ENCODE data around the gene NOVA1.
A peak's percentile ranks its signal among the peaks of the same experiment; 100 is the strongest.

The NOVA1 gene

GRCh38 chr14:26598672-26599131 lies 869 bp upstream of the NOVA1 start:
- DNase-seq (ENCODE audit: low read depth) = peak; percentile 35
- peak overlapping the region; percentile 73 for H3K4me3 ChIP-seq (ENCODE audit: control insufficient read depth, low read depth, low read length)
- TF ChIP-seq, protein P1, sequence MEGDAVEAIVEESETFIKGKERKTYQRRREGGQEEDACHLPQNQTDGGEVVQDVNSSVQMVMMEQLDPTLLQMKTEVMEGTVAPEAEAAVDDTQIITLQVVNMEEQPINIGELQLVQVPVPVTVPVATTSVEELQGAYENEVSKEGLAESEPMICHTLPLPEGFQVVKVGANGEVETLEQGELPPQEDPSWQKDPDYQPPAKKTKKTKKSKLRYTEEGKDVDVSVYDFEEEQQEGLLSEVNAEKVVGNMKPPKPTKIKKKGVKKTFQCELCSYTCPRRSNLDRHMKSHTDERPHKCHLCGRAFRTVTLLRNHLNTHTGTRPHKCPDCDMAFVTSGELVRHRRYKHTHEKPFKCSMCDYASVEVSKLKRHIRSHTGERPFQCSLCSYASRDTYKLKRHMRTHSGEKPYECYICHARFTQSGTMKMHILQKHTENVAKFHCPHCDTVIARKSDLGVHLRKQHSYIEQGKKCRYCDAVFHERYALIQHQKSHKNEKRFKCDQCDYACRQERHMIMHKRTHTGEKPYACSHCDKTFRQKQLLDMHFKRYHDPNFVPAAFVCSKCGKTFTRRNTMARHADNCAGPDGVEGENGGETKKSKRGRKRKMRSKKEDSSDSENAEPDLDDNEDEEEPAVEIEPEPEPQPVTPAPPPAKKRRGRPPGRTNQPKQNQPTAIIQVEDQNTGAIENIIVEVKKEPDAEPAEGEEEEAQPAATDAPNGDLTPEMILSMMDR (conservative IDR thresholded peaks at IDR 0.05; ENCODE audit: control insufficient read depth, insufficient read depth, low read depth, low read length) = no peak

- peak; percentile 94 for DNase-seq (ENCODE audit: low read depth)
- TF ChIP-seq, protein P1 (conservative IDR thresholded peaks at IDR 0.05; ENCODE audit: control insufficient read depth, insufficient read depth, low read depth, low read length) = no peak
- peak overlapping the region; percentile 87 for H3K4me3 ChIP-seq (ENCODE audit: control insufficient read depth, low read depth, low read length)
These were observed 343 bp upstream of the NOVA1 start for GRCh38 chr14:26598081-26598671.

GRCh38 chr14:26597071-26597588 lies 703 bp downstream of the NOVA1 start:
- TF ChIP-seq, protein P1 (conservative IDR thresholded peaks at IDR 0.05; ENCODE audit: control insufficient read depth, insufficient read depth, low read depth, low read length) = no peak
- H3K4me3 ChIP-seq (ENCODE audit: control insufficient read depth, low read depth, low read length) = peak overlapping the region; percentile 87

GRCh38 chr14:26596543-26597061 lies 1.2 kb downstream of the NOVA1 start:
- DNase-seq (ENCODE audit: low read depth) = peak; percentile 45
- H3K4me3 ChIP-seq (ENCODE audit: control insufficient read depth, low read depth, low read length) = peak overlapping the region; percentile 87
- TF ChIP-seq, protein P1 (conservative IDR thresholded peaks at IDR 0.05; ENCODE audit: control insufficient read depth, insufficient read depth, low read depth, low read length) = no peak

More at GRCh38 chr14:26597071-26597588, 703 bp downstream of the NOVA1 start:
- peak; percentile 18 for DNase-seq (ENCODE audit: low read depth)

GRCh38 chr14:26595926-26596542 lies 1.8 kb downstream of the NOVA1 start:
- DNase-seq (ENCODE audit: low read depth) = peak; percentile 48
- TF ChIP-seq, protein P1 (conservative IDR thresholded peaks at IDR 0.05; ENCODE audit: control insufficient read depth, insufficient read depth, low read depth, low read length) = no peak
- H3K4me3 ChIP-seq (ENCODE audit: control insufficient read depth, low read depth, low read length) = peak overlapping the region; percentile 87

DNA sequence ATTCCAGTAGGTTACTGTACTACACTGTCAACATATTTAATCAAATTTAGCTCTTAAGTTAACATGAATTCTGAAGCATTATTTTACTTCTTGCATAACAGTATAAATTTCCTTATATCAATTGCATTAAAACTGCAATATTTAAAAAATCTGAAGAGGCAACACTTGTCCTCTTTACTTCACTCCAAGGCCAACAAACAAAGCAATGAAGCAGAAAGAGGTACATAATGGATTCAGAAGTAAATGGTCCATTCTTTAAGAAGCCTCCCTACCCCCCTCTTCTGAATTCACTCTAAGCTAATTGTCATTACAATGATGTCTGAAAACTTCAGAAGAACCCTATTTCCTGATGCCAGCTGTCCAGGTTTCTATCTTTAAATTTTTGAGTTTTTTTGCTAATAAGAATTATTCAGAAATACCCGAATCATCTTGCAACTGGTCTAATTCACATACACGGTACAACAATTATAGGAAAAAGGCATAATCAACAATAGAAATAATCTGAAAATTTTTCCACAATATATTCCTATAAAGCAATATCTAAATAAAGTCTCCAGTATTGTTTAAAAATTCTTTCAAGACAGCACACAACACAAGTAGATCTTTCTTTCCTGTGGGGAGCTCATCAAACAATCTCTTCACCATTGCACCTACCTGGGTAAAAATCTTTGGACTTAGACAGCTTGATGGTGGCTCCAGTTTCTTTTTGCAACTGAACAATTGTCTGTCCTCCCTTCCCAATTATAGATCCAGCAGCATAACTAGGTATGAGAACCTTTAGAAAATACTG lies 2.9 kb downstream of the NOVA1 start:
- DNase-seq (ENCODE audit: low read depth) = peak; percentile 12
- TF ChIP-seq, protein P1 (conservative IDR thresholded peaks at IDR 0.05; ENCODE audit: control insufficient read depth, insufficient read depth, low read depth, low read length) = no peak
- H3K4me3 ChIP-seq (ENCODE audit: control insufficient read depth, low read depth, low read length) = peak overlapping the region; percentile 87
